GM12878 (cell line): ENCODE data around the gene RAPSN. TPM values are rescaled to one million over a fixed set of nuclear protein-coding genes. Genes with fewer than 3 reads are reported as not detected.

ENCODE experiments used
- ATAC-seq: fragments of 200-7000 bp; cut with Tn5 transposase; 3 replicates; pipeline ENCODE4 v1.9.1; 2020; ENCODE audit warnings: mild to moderate bottlenecking, moderate library complexity
- BruUV-seq: library from RNA; stranded (reverse); fragments of 400-500 nt; replicated peaks from 2 replicates; lab custom pipeline; 2021; lab: Mats Ljungman, UMichigan
- CTCF ChIA-PET: fragments of 300-600 bp; sonication (Branson Sonifier 250); formaldehyde crosslinking; extraction: SDS; loops from one replicate; lab custom pipeline; 2021; ENCODE audit warnings: inconsistent platforms; lab: Yijun Ruan, JAX
- POLR2A ChIA-PET: fragments of 350-600 bp; formaldehyde crosslinking; extraction: SDS; loops from one replicate; lab custom pipeline; 2021; ENCODE audit warnings: inconsistent platforms; lab: Charles Lee
- RAD21 ChIA-PET: fragments of 300-600 bp; sonication (Branson Sonifier 250); formaldehyde crosslinking; loops from one replicate; lab custom pipeline; 2023; ENCODE audit warnings: antibody characterized with exemption; ENCODE audit not compliant: unreplicated experiment; lab: Charles Lee
- SMC1A ChIA-PET: fragments of 300-600 bp; sonication (Branson Sonifier 250); formaldehyde crosslinking; loops from one replicate; lab custom pipeline; 2023; ENCODE audit not compliant: unreplicated experiment, uncharacterized antibody; lab: Charles Lee
- DNase-seq: peaks from one replicate; pipeline ENCODE4 v3.0.0-alpha.2; 2011; ENCODE audit warnings: low read depth, low spot score
- FAIRE-seq: peaks from 3 replicates; lab custom pipeline; 2011; peaks lifted over from hg19 to GRCh38; lab: Jason Lieb, UNC
- H2AFZ ChIP-seq: 2 replicates; pipeline ENCODE4 v1.6.0; 2011; ENCODE audit warnings: low read depth, low read length, control low read depth; ENCODE audit not compliant: control insufficient read depth
- H3K27ac ChIP-seq: 2 replicates; pipeline ENCODE4 v1.5.1; 2011; ENCODE audit warnings: control low read depth; ENCODE audit not compliant: control insufficient read depth, insufficient read depth
- H3K27me3 ChIP-seq, 2 experiments: replicated peaks in 1 of 2; 2 replicates each; pipeline versions ENCODE4 v1.6.0 to v1.6.1; 2011; ENCODE audit warnings: low read length in 1 of 2; ENCODE audit not compliant: control insufficient read depth in 2 of 2, insufficient read depth in 2 of 2
- H3K36me3 ChIP-seq, 2 experiments: 2 replicates each; pipeline ENCODE4 v1.5.1; 2011; ENCODE audit warnings: low read length in 1 of 2; ENCODE audit not compliant: control insufficient read depth in 2 of 2, insufficient read depth in 2 of 2
- H3K4me1 ChIP-seq: 2 replicates; pipeline ENCODE4 v1.6.1; 2011; ENCODE audit warnings: mild to moderate bottlenecking, low read length, moderate library complexity, mixed read lengths; ENCODE audit not compliant: control insufficient read depth, insufficient read depth
- H3K4me2 ChIP-seq: 2 replicates; pipeline ENCODE4 v1.6.0; 2011; ENCODE audit warnings: control low read depth; ENCODE audit not compliant: control insufficient read depth, insufficient read depth
- H3K4me3 ChIP-seq: fragments of 200-600 bp; sonication (generic); 2 replicates; pipeline ENCODE4 v1.5.1; 2016
- H3K79me2 ChIP-seq: 2 replicates; pipeline ENCODE4 v1.6.0; 2011; ENCODE audit warnings: low read length; ENCODE audit not compliant: control insufficient read depth, insufficient read depth
- H3K9ac ChIP-seq: 2 replicates; pipeline ENCODE4 v1.8.0; 2011; ENCODE audit warnings: low read length, control low read depth, mixed read lengths; ENCODE audit not compliant: control insufficient read depth, insufficient read depth
- H3K9me3 ChIP-seq: replicated peaks from 3 replicates; pipeline ENCODE4 v1.5.1; 2011; ENCODE audit warnings: mild to moderate bottlenecking, low read length; ENCODE audit not compliant: control insufficient read depth, insufficient read depth
- H4K20me1 ChIP-seq: 2 replicates; pipeline ENCODE4 v1.6.0; 2011; ENCODE audit not compliant: control insufficient read depth, insufficient read depth
- BACH1 ChIP-seq: fragments of 450-650 bp; IDR thresholded peaks from 2 replicates; pipeline ENCODE4 v1.6.1; 2017; ENCODE audit warnings: mild to moderate bottlenecking, borderline replicate concordance
- CBX5 ChIP-seq: sonication (generic); IDR thresholded peaks from 2 replicates; pipeline ENCODE4 v1.6.1; 2016; ENCODE audit warnings: low read depth, moderate library complexity, mild to moderate bottlenecking, inconsistent platforms
- NFIC ChIP-seq: IDR thresholded peaks from 2 replicates; pipeline ENCODE4 v1.6.1; 2012; ENCODE audit warnings: low read depth, mild to moderate bottlenecking, inconsistent platforms, low read length, moderate library complexity
- NKRF ChIP-seq: fragments of 450-650 bp; conservative IDR thresholded peaks from 2 replicates; pipeline ENCODE4 v1.6.1; 2017; ENCODE audit warnings: mild to moderate bottlenecking, moderate library complexity
- PKNOX1 ChIP-seq: fragments of 450-650 bp; IDR thresholded peaks from 2 replicates; pipeline ENCODE4 v1.6.1; 2016; ENCODE audit warnings: mild to moderate bottlenecking
- PML ChIP-seq: IDR thresholded peaks from 2 replicates; pipeline ENCODE4 v1.6.1; 2012; ENCODE audit warnings: low read length, inconsistent platforms
- POLR2AphosphoS5 ChIP-seq: IDR thresholded peaks from 2 replicates; pipeline ENCODE4 v1.6.1; 2011; ENCODE audit warnings: mild to moderate bottlenecking, low read length, inconsistent platforms
- SMAD5 ChIP-seq: IDR thresholded peaks from 2 replicates; pipeline ENCODE4 v1.6.1; 2016; ENCODE audit warnings: antibody characterized with exemption, low read depth
- STAT1 ChIP-seq: fragments of 450-650 bp; conservative IDR thresholded peaks from 2 replicates; pipeline ENCODE4 v1.6.1; 2014; ENCODE audit warnings: antibody characterized with exemption, mild to moderate bottlenecking
- TCF3 ChIP-seq: IDR thresholded peaks from 2 replicates; pipeline ENCODE4 v1.6.1; 2012; ENCODE audit warnings: low read depth, mild to moderate bottlenecking, low read length, borderline replicate concordance; ENCODE audit not compliant: insufficient read depth
- YY1 ChIP-seq: IDR thresholded peaks from 2 replicates; pipeline ENCODE4 v1.6.1; 2011; ENCODE audit warnings: low read depth, mild to moderate bottlenecking, low read length
- WGBS: methylation state at CpG from one replicate; pipeline ENCODE4 v1.1.6; 2016; ENCODE audit warnings: low lambda C conversion rate; ENCODE audit not compliant: insufficient replicate concordance, insufficient coverage; ENCODE audit errors: missing lambda C conversion rate; 5-methylcytosine and 5-hydroxymethylcytosine counted together
- in situ Hi-C: fragments of 300-500 bp; cut with MboI; formaldehyde crosslinking; loops from 9 replicates; pipeline ENCODE4 v1.14.3; 2018; ENCODE audit warnings: mixed read lengths
- intact Hi-C: fragments of 100-400 bp; cut with micrococcal nuclease; formaldehyde crosslinking; loops from one replicate; pipeline ENCODE4 v1.14.2; 2022; ENCODE audit not compliant: unreplicated experiment
- polyA plus RNA-seq, 11 experiments: library from polyadenylated mRNA; depleted of rRNA in 4 of 11; unstranded in 6 of 11; stranded (reverse) in 5 of 11; fragments of >200 nt; fragmentation: Nextera tagmentation in 4 of 11; fragmentation: Illumina TruSeq in 1 of 11; extraction: Ambion mirVana in 4 of 11; extraction: Trizol in 1 of 11; gene quantifications; 1 replicate in 1 of 11; 2 replicates in 10 of 11; pipeline versions ENCODE4 v1.2.1 to v1.2.3, GENCODE V29; 2011 to 2016; ENCODE audit warnings: inconsistent platforms in 2 of 11, missing spikeins in 2 of 11, low read depth in 1 of 11
- total RNA-seq, 4 experiments: library from RNA; depleted of rRNA in 3 of 4; stranded (reverse); fragments of >200 nt in 3 of 4; fragmentation: Illumina TruSeq in 1 of 4; extraction: Trizol in 1 of 4; gene quantifications; 2 replicates each; pipeline versions ENCODE4 v1.2.1 to v1.2.3, GENCODE V29; 2013 to 2021
- TF ChIP-seq, protein P1 (sequence below): fragments of 450-650 bp; IDR thresholded peaks from 2 replicates; pipeline ENCODE4 v1.6.1; 2017; ENCODE audit warnings: mild to moderate bottlenecking, moderate library complexity
- TF ChIP-seq, protein P2 (sequence below): IDR thresholded peaks from 2 replicates; pipeline ENCODE4 v1.6.1; 2012; ENCODE audit warnings: low read depth, low read length, improper control_type of control experiment
- TF ChIP-seq, protein P3 (sequence below): fragments of 450-650 bp; IDR thresholded peaks from 2 replicates; pipeline ENCODE4 v1.6.1; 2017; ENCODE audit warnings: antibody characterized with exemption, mild to moderate bottlenecking, moderate library complexity

RAPSN gene
- total and polyA plus RNA-seq, 10 of the 15 experiments (the other 5 are each of a cell fraction or from before 2014, with no cell fraction given), result 0.08 to 0.23 (median 0.14) TPM; not detected in 6

- FAIRE-seq (no peak), ATAC-seq (no peak), DNase-seq (no peak)
- Histone ChIP-seq H3K79me2 (no peaks in the 10 kb centered on the region), H3K4me2 (no peak overlapping the region), H3K27me3 (no peaks in the 10 kb centered on the region), H3K9ac (no peak overlapping the region), H3K4me3 (no peak overlapping the region), H3K9me3 (no peaks in the 10 kb centered on the region), H3K36me3 (peaks cover 30 to 39% of the 10 kb centered on the region in 2 experiments), H4K20me1 (no peaks in the 10 kb centered on the region), H3K27ac (no peak overlapping the region), H3K4me1 (no peaks in the 10 kb centered on the region), H2AFZ (no peak overlapping the region)
- CTCF ChIA-PET, result interaction anchor here (1.6 to 1.8 kb wide), 2 partner anchors 23 to 74 kb away, joined by 4 to 5 read pairs; no protein-coding TSS in a partner anchor
- SMC1A ChIA-PET, result interaction anchor here (1.3 to 1.7 kb wide), 2 partner anchors 38 to 61 kb away, joined by 3 read pairs; no protein-coding TSS in a partner anchor
- in situ Hi-C loops (no loop called here), intact Hi-C loops (no loop called here)
- POLR2A ChIA-PET, result interaction anchor here (1.2 kb wide), 1 partner anchor 20 kb away, joined by 4 read pairs; no protein-coding TSS in a partner anchor
- RAD21 ChIA-PET, result no interaction called here
- WGBS, result 77% methylated on average over 4 of the region's 4 CpGs
- no peak for TF ChIP-seq PML
- no peak for TF ChIP-seq NKRF
- TF ChIP-seq, protein P1, sequence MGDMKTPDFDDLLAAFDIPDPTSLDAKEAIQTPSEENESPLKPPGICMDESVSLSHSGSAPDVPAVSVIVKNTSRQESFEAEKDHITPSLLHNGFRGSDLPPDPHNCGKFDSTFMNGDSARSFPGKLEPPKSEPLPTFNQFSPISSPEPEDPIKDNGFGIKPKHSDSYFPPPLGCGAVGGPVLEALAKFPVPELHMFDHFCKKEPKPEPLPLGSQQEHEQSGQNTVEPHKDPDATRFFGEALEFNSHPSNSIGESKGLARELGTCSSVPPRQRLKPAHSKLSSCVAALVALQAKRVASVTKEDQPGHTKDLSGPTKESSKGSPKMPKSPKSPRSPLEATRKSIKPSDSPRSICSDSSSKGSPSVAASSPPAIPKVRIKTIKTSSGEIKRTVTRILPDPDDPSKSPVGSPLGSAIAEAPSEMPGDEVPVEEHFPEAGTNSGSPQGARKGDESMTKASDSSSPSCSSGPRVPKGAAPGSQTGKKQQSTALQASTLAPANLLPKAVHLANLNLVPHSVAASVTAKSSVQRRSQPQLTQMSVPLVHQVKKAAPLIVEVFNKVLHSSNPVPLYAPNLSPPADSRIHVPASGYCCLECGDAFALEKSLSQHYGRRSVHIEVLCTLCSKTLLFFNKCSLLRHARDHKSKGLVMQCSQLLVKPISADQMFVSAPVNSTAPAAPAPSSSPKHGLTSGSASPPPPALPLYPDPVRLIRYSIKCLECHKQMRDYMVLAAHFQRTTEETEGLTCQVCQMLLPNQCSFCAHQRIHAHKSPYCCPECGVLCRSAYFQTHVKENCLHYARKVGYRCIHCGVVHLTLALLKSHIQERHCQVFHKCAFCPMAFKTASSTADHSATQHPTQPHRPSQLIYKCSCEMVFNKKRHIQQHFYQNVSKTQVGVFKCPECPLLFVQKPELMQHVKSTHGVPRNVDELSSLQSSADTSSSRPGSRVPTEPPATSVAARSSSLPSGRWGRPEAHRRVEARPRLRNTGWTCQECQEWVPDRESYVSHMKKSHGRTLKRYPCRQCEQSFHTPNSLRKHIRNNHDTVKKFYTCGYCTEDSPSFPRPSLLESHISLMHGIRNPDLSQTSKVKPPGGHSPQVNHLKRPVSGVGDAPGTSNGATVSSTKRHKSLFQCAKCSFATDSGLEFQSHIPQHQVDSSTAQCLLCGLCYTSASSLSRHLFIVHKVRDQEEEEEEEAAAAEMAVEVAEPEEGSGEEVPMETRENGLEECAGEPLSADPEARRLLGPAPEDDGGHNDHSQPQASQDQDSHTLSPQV, result no peak
- no peak for TF ChIP-seq TCF3
- TF ChIP-seq CBX5, result no peak
- TF ChIP-seq NFIC, result no peak
- TF ChIP-seq, protein P2, sequence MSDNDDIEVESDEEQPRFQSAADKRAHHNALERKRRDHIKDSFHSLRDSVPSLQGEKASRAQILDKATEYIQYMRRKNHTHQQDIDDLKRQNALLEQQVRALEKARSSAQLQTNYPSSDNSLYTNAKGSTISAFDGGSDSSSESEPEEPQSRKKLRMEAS, result no peak
- no peak for TF ChIP-seq BACH1
- no peak for TF ChIP-seq SMAD5
- TF ChIP-seq PKNOX1, result no peak
- no peak for TF ChIP-seq STAT1
- no peak for TF ChIP-seq YY1
- no peak for TF ChIP-seq POLR2AphosphoS5
- TF ChIP-seq, protein P3, sequence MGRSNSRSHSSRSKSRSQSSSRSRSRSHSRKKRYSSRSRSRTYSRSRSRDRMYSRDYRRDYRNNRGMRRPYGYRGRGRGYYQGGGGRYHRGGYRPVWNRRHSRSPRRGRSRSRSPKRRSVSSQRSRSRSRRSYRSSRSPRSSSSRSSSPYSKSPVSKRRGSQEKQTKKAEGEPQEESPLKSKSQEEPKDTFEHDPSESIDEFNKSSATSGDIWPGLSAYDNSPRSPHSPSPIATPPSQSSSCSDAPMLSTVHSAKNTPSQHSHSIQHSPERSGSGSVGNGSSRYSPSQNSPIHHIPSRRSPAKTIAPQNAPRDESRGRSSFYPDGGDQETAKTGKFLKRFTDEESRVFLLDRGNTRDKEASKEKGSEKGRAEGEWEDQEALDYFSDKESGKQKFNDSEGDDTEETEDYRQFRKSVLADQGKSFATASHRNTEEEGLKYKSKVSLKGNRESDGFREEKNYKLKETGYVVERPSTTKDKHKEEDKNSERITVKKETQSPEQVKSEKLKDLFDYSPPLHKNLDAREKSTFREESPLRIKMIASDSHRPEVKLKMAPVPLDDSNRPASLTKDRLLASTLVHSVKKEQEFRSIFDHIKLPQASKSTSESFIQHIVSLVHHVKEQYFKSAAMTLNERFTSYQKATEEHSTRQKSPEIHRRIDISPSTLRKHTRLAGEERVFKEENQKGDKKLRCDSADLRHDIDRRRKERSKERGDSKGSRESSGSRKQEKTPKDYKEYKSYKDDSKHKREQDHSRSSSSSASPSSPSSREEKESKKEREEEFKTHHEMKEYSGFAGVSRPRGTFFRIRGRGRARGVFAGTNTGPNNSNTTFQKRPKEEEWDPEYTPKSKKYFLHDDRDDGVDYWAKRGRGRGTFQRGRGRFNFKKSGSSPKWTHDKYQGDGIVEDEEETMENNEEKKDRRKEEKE, result no peak
- no TSS peak for BruUV-seq
These were observed 28.8 kb upstream of the RAPSN start for GRCh38 chr11:47477753-47478152.
